NB4 (cell line): ENCODE results near the gene PROM1.

Source experiments
- DNase-seq: peaks from one replicate; pipeline ENCODE4 v3.0.0; 2010; ENCODE audit warnings: low read depth
- H3K4me3 ChIP-seq: one replicate; pipeline ENCODE4 v1.5.1; 2011; ENCODE audit warnings: mild to moderate bottlenecking, low read depth, low read length, moderate library complexity
- CTCF ChIP-seq: IDR thresholded peaks from one replicate; pipeline ENCODE4 v1.5.1; 2012; ENCODE audit warnings: low read depth, low read length
- MAX ChIP-seq: IDR thresholded peaks from 2 replicates; pipeline ENCODE4 v1.6.1; 2011; ENCODE audit warnings: low read depth, low read length
- MYC ChIP-seq: IDR thresholded peaks from 2 replicates; pipeline ENCODE4 v1.6.1; 2011; ENCODE audit warnings: low read depth, low read length
- POLR2A ChIP-seq: IDR thresholded peaks from 2 replicates; pipeline ENCODE4 v1.6.1; 2011; ENCODE audit warnings: mild to moderate bottlenecking; ENCODE audit not compliant: insufficient read length; ENCODE audit errors: extremely low read depth

PROM1 gene

GRCh38 chr4:15990570-15991285 is 93.1 kb downstream of the PROM1 start:
- H3K4me3 ChIP-seq: no peak overlapping the region
- TF ChIP-seq POLR2A: no peak
- TF ChIP-seq MYC: no peak
- no peak for TF ChIP-seq CTCF
- no peak for TF ChIP-seq MAX
- no peak for DNase-seq

GRCh38 chr4:15989424-15989823 is 94.4 kb downstream of the PROM1 start:
- DNase-seq: no peak
- H3K4me3 ChIP-seq: no peak overlapping the region
- TF ChIP-seq MAX (no peak), POLR2A (no peak), MYC (no peak), CTCF (no peak)

- TF ChIP-seq POLR2A (no peak), MYC (no peak), CTCF (no peak), MAX (no peak)
- no peak overlapping the region for H3K4me3 ChIP-seq
- no peak for DNase-seq
Observed at GRCh38 chr4:15988222-15988621, 95.6 kb downstream of the PROM1 start.

- DNase-seq: no peak
- no peak for TF ChIP-seq CTCF
- TF ChIP-seq POLR2A: no peak
- no peak for TF ChIP-seq MYC
- no peak for TF ChIP-seq MAX
- H3K4me3 ChIP-seq: no peak overlapping the region
Observed at GRCh38 chr4:15986907-15987306, 96.9 kb downstream of the PROM1 start.

GRCh38 chr4:15983610-15984009 is 100.2 kb downstream of the PROM1 start:
- no peak for DNase-seq
- H3K4me3 ChIP-seq: no peak overlapping the region
- TF ChIP-seq MAX (no peak), MYC (no peak), POLR2A (no peak), CTCF (no peak)
